GM19025 (cell line): ENCODE data around the gene CPNE7.
"Not testable (repeated sequence)": the region's sequence is repeated elsewhere in the genome, so short reads cannot be mapped to it uniquely, and the experiment has no call there.

Experiments used
- ATAC-seq: cut with Tn5 transposase; IDR thresholded peaks from one replicate; pipeline ENCODE4 v1.9.1; 2021; ENCODE audit warnings: mild to moderate bottlenecking, low read depth, moderate library complexity; ENCODE audit not compliant: unreplicated experiment

The CPNE7 gene

DNA sequence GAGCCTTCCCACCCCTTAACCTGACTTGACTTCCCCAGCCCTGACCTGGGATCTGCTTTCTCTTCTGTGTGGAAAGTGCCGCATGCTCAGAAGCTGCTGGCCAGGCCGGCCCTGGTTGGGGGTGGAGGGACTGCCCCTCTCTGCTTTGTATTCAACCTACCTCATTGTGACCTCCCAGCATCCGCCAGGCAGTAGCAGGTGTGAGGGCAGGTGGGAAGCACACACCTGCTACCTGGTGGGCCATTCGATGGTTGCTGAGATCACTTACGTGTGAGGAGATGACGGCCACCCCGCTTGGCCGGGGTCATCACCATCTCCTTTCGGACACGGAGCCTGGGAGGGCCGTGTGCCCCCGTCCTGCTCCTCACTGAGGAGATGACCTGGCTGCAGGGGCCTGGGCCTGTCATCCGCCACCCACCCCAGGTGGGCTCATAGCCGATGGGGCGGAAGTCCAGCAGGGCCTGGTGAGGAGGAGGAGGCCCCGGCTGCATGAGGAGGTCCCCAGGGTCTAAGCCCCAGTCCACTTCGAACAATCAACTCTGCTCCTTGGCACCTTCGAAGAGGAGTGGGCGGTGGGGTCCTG, 7.1 kb downstream of the CPNE7 start:
- no peak for ATAC-seq

DNA sequence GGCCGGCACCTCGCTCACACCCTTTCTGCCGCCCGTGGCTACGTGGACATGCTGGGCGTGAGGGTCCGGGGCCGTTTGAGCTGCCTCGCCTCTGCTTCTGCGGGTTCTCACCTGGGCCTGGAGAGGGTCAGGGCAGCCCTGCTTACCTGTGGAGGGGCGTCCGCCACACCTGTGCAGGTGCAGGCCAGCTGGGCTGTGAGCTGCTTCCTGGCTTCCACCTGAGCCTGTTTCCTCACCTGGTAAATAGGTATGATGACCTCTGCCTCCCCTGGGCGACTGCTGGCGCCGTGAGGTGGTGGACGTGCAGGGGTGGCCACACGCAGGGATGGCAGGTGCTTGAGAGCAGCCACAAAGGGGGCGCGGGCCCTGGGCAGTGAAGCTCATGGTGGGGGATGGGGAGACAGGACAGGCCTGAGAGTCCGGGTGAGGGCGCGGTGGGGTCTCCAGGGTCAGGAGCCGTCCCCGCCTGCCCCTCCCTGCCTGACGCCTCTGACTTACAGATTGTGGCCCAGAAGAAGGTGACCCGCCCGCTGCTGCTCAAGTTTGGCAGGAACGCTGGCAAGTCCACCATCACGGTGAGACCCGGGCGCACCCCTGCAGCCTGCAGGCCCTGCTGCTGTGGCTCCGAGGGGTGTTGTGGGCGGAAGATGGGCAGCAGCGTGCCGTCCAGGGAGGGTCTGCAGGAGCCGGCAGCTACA, 7.8 kb downstream of the CPNE7 start:
- ATAC-seq: no peak

DNA sequence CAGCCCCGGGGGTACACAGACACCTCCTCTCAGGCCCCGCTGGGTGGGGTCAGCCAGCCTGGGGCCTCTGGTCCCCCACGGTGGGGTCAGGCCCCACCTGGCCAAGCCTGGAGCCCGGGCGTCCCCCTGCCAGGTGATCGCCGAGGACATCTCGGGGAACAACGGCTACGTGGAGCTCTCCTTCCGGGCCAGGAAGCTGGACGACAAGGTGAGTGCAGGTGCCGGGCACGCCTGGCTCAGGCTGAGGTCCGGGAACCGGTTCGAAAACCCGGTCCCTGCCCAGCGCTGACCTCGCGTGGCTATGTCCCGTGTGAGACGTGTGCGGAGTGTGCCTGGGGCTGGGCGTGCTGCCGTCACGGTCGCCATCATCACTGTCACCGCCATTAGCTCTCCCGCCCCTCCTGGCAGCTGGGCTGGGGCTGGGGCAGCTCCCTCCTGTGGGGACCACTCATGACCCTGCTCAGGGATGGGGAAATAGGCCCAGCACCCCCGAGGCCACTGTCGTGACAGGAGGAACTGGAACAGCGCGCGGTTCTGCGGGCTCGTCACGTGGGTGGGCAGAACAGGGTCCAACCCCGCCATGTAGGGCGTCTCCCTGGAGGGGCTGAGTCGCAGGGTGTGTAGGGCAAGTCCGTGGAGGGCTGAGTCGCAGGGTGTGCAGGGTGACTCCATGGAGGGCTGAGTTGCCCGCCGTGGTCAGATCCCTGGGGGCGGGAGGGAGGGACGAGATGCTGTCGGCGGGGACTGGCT, 8.5 kb downstream of the CPNE7 start:
- no peak for ATAC-seq

DNA sequence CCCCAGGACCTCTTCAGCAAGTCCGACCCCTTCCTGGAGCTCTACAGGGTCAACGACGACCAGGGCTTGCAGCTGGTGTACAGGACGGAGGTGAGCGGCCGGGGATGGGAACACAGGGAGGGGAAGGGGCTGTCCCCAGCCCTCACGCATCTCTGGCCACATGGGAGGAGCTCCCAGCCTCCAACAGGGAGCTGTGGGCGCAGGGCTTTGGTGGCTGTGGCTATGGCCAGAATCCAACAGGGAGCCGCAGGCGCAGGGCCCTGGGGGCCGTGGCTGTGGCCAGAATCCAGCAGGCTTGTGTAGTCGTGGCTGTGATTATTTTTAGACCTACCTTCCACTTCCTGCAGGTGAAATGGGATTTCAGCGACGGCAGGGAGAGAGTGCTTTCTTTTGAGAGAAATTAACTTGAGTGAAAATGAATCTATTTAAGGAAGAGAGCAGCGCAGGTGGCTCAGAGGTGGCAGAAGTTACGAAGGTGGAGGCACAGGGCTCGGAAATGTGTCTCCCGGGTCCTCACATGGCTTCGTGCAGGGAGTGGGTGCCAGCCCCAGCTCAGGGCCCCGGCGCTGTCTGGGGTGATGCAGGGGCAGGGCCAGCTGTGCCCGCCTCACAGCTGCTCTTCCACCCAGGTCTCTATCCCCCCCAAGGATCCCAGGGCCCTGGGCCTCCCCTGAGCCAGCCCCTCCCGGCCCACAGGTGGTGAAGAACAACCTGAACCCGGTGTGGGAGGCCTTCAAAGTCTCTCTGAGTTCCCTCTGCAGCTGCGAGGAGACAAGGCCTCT, 9.4 kb downstream of the CPNE7 start:
- no peak for ATAC-seq

DNA sequence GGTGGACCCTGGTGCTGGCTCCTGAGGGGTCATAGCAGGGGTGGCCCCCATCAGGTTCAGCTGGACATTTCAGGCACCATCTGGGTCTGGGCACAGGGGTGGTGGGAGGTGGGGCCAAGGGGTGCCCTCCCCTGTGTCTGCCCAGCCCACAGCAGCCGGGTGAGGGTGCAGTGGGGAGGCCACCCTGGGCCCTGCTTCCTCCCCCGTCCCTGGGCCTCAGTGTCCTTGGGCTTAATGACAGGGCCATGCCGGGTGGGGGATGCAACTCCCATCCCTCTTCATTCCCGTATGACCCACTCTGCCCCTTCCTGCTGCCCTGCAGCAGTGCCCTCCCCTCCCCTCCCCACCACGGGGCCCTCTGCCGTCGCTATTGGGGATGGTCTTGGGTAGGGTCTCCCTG, 10.7 kb downstream of the CPNE7 start:
- no peak for ATAC-seq

DNA sequence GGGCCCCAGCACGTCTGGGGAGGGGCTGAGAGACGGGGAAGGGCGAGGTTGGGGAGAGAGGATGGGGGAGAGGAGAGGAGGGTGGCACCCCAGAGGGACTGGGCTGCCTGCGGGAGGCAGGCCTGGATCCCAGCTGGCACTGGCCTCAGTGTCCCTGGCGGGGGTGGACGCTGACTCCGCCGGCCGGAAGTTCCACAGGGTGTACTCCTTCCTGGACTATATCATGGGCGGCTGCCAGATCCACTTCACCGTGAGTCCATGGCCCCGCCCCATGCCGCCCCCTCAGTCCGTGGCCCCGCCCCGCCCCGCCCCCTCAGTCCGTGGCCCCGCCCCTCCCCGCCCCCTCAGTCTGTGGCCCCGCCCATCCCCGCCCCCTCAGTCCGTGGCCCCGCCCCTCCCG, 11.3 kb downstream of the CPNE7 start:
- no peak for ATAC-seq

DNA sequence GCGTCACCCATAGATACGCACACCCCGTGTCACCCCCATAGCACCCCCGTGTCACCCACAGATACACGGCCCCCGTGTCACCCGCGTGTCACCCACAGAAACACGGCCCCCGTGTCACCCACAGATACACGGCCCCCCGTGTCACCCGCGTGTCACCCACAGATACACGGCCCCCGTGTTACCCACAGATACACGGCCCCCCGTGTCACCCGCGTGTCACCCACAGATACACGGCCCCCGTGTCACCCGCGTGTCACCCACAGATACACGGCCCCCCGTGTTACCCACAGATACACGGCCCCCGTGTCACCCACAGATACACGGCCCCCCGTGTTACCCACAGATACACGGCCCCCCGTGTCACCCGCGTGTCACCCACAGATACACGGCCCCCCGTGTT, 12.1 kb downstream of the CPNE7 start:
- ATAC-seq: not testable (repeated sequence)

DNA sequence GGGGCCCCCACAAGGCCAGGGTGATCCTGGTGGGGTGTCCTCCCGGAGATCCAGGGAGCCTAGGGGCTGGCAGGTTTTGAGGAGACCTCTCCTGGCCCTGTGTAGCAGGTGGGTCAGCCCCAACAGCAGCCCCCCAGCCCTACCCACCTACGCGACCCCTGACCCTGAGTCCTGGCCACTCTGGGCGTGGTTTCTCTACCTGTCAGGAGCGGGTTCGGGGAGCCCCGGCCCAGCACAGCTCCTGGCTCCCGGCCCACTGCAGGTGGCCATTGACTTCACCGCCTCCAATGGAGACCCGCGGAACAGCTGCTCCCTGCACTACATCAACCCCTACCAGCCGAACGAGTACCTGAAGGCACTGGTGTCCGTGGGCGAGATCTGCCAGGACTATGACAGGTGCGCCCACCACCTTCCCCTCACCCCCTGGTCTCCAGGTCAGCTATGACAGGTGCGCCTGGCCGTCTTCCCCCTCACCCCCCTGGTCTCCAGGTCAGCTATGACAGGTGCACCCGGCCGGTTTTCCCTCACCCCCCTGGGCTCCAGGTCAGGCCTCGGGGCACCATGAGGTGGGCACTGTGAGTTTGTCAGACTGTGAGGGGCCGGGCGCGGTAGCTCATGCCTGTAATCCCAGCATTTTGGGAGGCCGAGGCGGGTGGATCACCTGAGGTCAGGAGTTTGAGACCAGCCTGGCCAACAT, 13.0 kb downstream of the CPNE7 start:
- ATAC-seq: no peak

DNA sequence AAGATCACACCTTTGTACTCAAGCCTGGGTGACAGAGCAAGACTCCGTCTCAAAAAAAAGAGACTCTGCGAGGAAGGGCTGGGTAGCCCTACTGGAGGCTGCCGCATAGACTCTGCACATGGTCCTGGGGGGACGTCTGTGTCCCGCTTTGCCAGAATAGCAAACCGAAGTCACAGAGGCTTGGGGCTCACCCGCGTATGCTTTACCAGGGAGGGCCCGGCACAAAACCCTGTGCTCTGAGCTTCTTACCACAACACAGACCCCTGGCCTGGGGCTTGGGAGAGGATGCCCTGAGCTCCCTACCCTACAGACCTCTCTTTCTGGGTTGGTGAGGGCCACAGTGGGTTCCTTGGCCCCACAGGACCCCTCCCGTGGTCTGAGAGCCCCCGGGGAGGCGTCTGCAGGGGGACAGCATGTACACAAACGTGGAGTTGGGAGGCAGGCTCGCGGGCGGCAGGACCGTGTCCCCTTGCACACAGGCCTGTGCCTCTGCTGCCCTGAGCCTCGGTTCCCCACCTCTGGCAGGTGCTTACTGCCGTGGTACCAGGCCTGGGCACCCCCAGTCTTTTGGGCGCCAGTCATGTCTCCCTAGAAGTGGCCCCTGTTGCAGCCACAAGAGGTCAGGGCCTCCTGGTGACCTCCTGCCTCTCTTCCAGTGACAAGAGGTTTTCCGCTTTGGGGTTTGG, 13.8 kb downstream of the CPNE7 start:
- ATAC-seq: no peak

DNA sequence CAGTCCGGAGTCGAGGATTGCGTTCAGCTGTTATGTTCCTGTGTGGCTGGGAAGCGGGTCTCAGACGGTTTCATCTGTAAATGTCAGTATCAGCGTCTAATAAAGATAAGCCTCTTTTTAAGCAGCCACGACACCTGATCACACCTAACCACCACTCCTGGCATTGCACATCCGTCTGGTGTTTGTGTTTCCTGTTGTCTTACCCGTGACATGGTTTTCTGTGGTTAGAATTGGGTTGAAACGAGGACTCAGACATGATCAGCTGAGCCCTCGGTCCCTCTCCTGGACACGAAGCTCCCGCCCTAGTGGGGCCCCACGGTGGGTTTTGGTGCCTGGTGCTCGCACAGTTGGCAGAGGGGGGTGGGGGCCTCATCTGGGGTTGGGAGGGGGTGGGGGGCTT, 18.3 kb downstream of the CPNE7 start:
- no peak for ATAC-seq

DNA sequence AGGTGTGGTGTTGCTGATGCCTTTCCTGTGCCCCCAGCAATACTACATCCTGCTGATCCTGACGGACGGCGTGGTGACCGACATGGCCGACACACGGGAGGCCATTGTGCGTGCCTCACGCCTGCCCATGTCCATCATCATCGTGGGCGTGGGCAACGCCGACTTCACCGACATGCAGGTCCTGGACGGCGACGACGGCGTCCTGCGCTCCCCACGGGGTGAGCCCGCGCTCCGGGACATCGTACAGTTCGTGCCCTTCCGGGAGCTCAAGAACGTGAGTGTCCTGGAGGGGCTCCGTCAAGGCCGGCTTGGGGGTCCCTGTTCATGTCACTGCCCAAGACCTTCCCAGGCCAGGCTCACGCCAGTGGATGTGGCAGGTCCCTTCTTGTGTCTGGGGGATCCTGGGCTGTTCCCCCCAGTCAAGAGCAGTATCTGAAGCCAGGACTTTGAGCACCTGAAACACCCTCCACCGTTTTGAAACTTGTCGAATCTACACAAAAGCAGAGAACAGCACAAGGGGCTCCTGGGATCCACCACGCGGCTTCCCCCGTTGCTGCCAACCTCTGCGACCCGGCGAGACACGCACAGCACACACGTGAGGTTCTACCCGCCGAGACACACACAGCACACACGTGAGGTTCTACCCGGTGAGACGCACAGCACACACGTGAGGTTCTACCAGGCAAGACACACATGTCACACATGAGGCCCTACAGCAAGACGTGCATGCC, 19.9 kb downstream of the CPNE7 start:
- ATAC-seq: no peak

DNA sequence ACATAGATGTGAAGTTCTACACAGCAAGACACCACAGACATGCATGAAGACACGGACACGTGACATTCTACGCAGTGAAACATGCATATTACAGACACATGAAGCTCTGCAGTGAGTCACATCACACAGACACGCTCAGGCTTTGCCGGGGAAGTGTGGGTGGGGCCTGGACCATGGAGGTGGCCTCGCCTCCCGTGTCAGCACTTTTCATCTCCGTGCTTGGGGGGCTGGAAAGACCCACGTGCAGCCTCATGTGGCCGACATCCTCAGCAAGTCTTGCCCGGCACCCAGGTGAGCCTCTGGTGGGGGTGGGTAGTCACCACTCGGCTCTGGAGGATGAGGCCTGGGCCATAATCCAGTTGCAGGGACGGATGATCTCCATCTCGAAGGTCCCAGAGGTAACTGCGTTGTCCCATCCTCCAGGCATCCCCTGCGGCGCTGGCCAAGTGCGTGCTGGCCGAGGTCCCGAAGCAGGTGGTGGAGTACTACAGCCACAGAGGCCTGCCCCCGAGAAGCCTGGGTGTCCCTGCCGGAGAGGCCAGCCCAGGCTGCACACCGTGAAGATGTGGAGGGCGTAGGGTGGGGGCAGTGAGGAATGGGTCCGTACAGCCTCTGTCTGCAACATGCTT, 20.6 kb downstream of the CPNE7 start:
- ATAC-seq: no peak

DNA sequence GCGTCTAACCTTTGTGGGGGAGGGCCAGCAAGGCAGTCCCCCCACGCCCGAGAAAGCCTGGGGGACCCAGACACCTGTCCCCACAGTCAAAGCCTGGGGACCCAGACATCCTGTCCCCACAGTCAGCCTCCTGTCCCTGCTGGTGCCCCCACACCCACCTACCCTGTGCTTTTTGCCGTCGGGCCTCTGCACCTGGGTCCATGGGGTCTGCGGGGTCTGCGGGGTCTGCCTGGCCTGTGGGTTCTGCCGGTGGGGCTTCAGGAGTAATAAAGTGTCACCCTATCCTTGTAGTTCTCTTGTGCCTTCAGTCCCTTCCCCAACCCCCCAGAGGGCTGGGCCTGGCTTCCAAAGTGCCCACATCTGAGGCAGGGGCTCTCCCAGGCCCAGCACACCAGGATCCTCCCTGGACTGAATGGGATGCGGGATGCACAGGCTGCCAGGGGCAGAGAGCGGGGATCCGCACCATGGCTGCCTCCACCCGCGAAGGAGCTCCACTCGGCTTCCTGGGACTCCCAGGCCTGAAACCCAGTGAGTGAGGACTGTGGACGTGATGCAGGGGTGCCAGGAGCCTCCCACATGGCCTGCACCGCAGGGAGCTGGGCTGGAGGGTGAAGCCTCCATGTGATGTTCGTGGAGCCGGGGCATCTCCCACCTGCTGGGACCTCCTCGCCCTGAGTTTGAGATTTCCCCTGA, 21.5 kb downstream of the CPNE7 start:
- ATAC-seq: no peak

DNA sequence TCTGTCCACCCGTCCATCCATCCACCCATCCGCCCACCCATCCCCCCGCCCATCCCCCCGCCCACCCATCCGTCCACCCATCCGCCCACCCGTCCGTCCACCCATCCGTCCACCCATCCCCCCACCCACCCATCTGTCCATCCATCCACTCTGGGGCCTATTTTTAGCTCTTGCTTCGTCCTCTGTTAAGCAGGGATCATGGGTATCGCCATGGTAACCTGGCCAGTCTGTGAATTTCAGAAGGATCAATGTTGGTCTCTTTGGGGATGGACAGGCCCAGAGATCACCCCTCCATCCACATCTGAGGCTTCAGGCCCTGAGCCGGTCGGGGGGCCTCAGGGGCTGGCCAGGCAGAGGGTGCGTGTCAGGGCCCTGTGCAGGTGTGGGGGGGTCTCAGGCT, 22.6 kb downstream of the CPNE7 start:
- ATAC-seq: no peak

DNA sequence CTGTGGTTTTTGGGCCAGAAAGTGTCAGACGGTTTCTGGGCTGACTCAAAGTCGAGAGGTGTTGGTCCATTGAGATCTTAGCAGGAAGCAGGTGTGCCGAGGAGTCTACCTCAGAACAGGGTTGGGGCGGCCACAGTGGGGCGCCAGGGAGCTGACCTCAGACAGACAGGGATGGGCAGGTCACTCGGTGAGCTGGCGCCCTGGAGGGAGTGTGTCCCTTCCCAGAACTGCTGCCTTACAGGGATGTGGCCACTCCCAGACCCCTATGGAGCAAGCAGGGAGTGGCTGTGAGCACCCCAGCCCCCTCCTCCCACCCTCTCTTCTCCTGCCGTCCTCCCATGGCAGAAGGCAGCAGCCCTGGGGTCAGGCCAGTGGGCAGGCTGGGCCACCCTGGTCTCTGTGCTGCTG, 23.9 kb downstream of the CPNE7 start:
- no peak for ATAC-seq

DNA sequence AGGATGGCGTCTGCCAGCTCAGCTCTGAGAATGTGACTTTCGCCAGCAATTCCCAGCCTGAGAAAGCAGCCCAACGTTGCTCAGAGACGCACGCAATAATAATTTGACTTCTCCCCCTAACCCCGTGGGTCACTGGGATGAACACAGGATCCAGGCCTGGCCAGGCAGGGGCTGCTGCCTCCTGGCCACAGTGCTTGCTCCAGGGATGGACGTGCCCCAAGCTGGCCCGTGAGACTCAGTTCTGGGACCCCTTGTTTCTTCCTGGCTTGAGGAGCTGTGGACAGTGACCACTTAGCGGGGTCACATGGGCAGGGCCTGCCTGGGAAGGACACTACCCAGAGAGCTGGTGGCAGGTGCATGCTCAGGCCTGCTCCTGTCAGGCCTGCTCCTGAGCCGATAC, 24.3 kb downstream of the CPNE7 start:
- no peak for ATAC-seq

DNA sequence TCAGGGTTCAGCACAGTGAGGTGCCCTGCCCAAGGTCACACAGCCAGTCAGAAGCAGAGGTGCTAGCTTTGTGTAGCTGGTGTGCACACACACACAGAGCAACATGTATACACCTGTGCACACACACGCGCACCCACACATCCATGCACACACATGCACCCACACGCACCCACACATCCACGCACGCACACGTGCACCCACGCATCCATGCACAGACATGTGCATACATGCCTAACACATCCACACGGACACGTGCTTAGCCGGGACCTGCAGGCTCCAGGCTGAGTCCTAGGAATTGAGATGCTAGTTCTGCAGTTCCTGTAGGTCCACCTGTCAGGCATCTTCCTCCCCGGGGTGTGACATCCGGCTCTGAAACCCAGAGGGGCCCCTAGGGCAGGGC, 24.9 kb downstream of the CPNE7 start:
- ATAC-seq: no peak

DNA sequence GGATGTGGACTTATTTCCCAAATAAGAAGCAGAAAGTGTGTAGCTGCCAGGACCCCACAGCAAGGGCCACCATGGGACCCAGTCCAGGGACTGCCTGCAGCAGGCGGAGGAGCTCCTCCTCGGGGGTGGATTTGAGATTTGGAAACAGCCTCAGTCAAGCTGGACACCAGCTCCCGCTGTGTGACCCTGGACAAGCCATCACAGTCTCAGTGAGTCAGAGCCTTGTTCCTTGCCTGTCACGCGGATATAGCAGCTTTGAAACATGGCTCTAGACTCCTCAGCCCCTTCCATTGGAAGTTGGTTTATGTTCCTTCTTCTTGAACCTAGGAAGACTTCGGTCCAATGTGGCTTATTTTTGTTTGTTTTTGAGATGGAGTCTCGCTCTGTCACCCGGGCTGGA, 25.4 kb downstream of the CPNE7 start:
- no peak for ATAC-seq
